ENCODE results near the gene GEMIN8.

- TF ChIP-seq CTCF (IDR thresholded peaks at IDR 0.05; ENCODE audit: borderline replicate concordance, extremely low read depth, low read length, poor library complexity, severe bottlenecking) (no peak), EZH2 (IDR thresholded peaks at IDR 0.05; ENCODE audit: borderline replicate concordance, low read depth, low read length, severe bottlenecking) (no peak)
Measured at GRCh38 chrX:14073556-14073955, 43.9 kb upstream of the GEMIN8 start.
